ENCODE measurements around the gene C12orf43. TPM values are rescaled to one million over a fixed set of nuclear protein-coding genes. Genes with fewer than 3 reads are reported as not detected.

The C12orf43 gene
- total RNA-seq, 1 experiment from 2014 or later: 25.7 TPM

- no peak overlapping the region for H2BK12ac ChIP-seq (ENCODE audit: insufficient read length, low read depth, low read length)
- no peaks in the 10 kb centered on the region for H3K4me1 ChIP-seq (ENCODE audit: insufficient read depth, low read length)
- H3K27ac ChIP-seq (ENCODE audit: insufficient read length, low read depth, low read length): no peak overlapping the region
- H3K27me3 Mint-ChIP-seq (ENCODE audit: low read depth): peaks cover 7% of the 10 kb centered on the region
- H3K9me3 Mint-ChIP-seq: peaks cover 0 to 3% of the 10 kb centered on the region in 2 experiments; a peak in 1 of 5 replicates
- H3K4me3 Mint-ChIP-seq: no peak overlapping the region
- no peak overlapping the region for H4K5ac ChIP-seq (ENCODE audit: insufficient read length, low read depth, low read length)
- no peak overlapping the region for H3T11ph ChIP-seq (ENCODE audit: low read length)
- no peaks in the 10 kb centered on the region for H3K79me2 ChIP-seq (ENCODE audit: insufficient read depth, low read length)
- no peaks in the 10 kb centered on the region for H3K27me3 ChIP-seq (ENCODE audit: insufficient read depth, low read length)
- H3K4ac ChIP-seq (ENCODE audit: low read depth, low read length): no peak overlapping the region
- H2AK5ac ChIP-seq (ENCODE audit: insufficient read length, low read length): no peak overlapping the region
- H3K27ac Mint-ChIP-seq: no peak overlapping the region
- H3K56ac ChIP-seq (ENCODE audit: insufficient read length, low read depth, low read length): no peak overlapping the region
- no peaks in the 10 kb centered on the region for H4K20me1 ChIP-seq (ENCODE audit: control insufficient read depth, insufficient read depth, insufficient read length)
- WGBS (ENCODE audit: extremely low coverage, insufficient read length, low lambda C conversion rate): no CpG with 5 or more reads among the region's 17 CpGs
- no peak overlapping the region for H2BK20ac ChIP-seq (ENCODE audit: low read depth, low read length, poor library complexity, severe bottlenecking)
- no peak overlapping the region for H3K14ac ChIP-seq (ENCODE audit: insufficient read depth, low read length)
- H2AFZ ChIP-seq (ENCODE audit: low read length): no peak overlapping the region
- H4K8ac ChIP-seq (replicated peaks; ENCODE audit: insufficient read length, low read depth, low read length): no peak overlapping the region
- H2BK15ac ChIP-seq (ENCODE audit: low read depth, low read length): no peak overlapping the region
- no peak overlapping the region for H2BK5ac ChIP-seq (ENCODE audit: insufficient read length, low read length)
- no peak overlapping the region for H3K4me2 ChIP-seq (ENCODE audit: insufficient read depth, insufficient read length, low read length)
- H3K9ac ChIP-seq (ENCODE audit: extremely low read depth, insufficient read length, low read length): no peak overlapping the region
- no peak for DNase-seq
- no peak overlapping the region for H2BK120ac ChIP-seq (ENCODE audit: low read depth, low read length, poor library complexity, severe bottlenecking)
- H3K36me3 Mint-ChIP-seq (ENCODE audit: insufficient read depth in 1 of 3, low read depth in 3 of 3): no peaks in the 10 kb centered on the region
- no peak for TF ChIP-seq CTCF (conservative IDR thresholded peaks at IDR 0.05)
- H3K9me3 ChIP-seq (ENCODE audit: control insufficient read depth, low read depth, low read length): no peaks in the 10 kb centered on the region
- H3K18ac ChIP-seq (ENCODE audit: insufficient read length, low read depth, low read length): no peak overlapping the region
- no peaks in the 10 kb centered on the region for H3K23me2 ChIP-seq (ENCODE audit: insufficient read length, low read depth, low read length, poor library complexity, severe bottlenecking)
- no peak overlapping the region for H4K91ac ChIP-seq (ENCODE audit: insufficient read length, low read depth, low read length)
- peaks cover 5 to 8% of the 10 kb centered on the region in 2 experiments for H3K4me1 Mint-ChIP-seq
- no peak overlapping the region for H3K23ac ChIP-seq (ENCODE audit: insufficient read length, low read depth, low read length)
- H3K79me1 ChIP-seq (ENCODE audit: insufficient read depth, low read depth, low read length, poor library complexity, severe bottlenecking): no peaks in the 10 kb centered on the region
Observed at GRCh38 chr12:120988658-120989057, 27.6 kb downstream of the C12orf43 start.
